Tibial artery (tissue), 4 donors: ENCODE data around the gene HSPB9.
"Not testable (repeated sequence)": the region's sequence is repeated elsewhere in the genome, so short reads cannot be mapped to it uniquely, and the experiment has no call there.

Source experiments
- DNase-seq, 2 donors: peaks; one replicate each; pipeline ENCODE4 v3.0.0-alpha.2; 2019
- H3K27ac ChIP-seq, 2 donors: fragments of 200-600 bp; sonication (generic) in 1 of 2; 1 replicate in 1 of 2; 2 replicates in 1 of 2; pipeline ENCODE4 v1.5.1; 2018 to 2019; ENCODE audit warnings: mild to moderate bottlenecking in 1 of 2
- H3K27me3 ChIP-seq, 2 donors: fragments of 200-600 bp; sonication (generic) in 1 of 2; one replicate each; pipeline versions ENCODE4 v1.5.1 to v1.6.0; 2016 to 2019
- H3K36me3 ChIP-seq, 3 donors: fragments of 200-600 bp; sonication (generic) in 2 of 3; one replicate each; pipeline ENCODE4 v1.5.1; 2016 to 2019; ENCODE audit warnings: mild to moderate bottlenecking in 2 of 3
- H3K4me1 ChIP-seq, 4 donors: fragments of 200-600 bp; sonication (generic) in 2 of 4; 1 replicate in 3 of 4; 2 replicates in 1 of 4; pipeline ENCODE4 v1.5.1; 2016 to 2019
- H3K4me3 ChIP-seq, 2 donors: fragments of 200-600 bp; sonication (generic) in 1 of 2; 1 replicate in 1 of 2; 2 replicates in 1 of 2; pipeline ENCODE4 v1.5.1; 2018 to 2019; ENCODE audit warnings: mild to moderate bottlenecking in 2 of 2
- H3K9me3 ChIP-seq, 3 donors: fragments of 200-600 bp; sonication (generic) in 1 of 3; one replicate each; pipeline ENCODE4 v1.5.1; 2016 to 2019
- CTCF ChIP-seq, 2 experiments: fragments of 200-600 bp in 1 of 2; fragments of 450-650 bp in 1 of 2; IDR thresholded peaks; one replicate each; pipeline ENCODE4 v1.5.1; 2017 to 2019; ENCODE audit warnings: antibody characterized with exemption in 2 of 2, mild to moderate bottlenecking in 1 of 2, moderate library complexity in 1 of 2
- intact Hi-C: fragments of 100-400 bp; cut with DNase I; formaldehyde crosslinking; loops from one replicate; pipeline ENCODE4 v1.15.0; 2023; ENCODE audit warnings: low total_unique reads

HSPB9 gene

GRCh38 chr17:42135664-42136653, 13.4 kb downstream of the HSPB9 start:
- H3K27ac ChIP-seq = no peak overlapping the region
- H3K9me3 ChIP-seq = no peaks in the 10 kb centered on the region
- DNase-seq = peak; percentile 59 to 78
- no peak overlapping the region for H3K4me3 ChIP-seq
- no peaks in the 10 kb centered on the region for H3K27me3 ChIP-seq
- H3K4me1 ChIP-seq = peaks cover 0 to 66% (median 38%) of the 10 kb centered on the region in 4 donors
- intact Hi-C loops = no loop called here
- no peak for TF ChIP-seq CTCF (IDR thresholded peaks at IDR 0.05)
- peaks cover 0 to 12% (median 7%) of the 10 kb centered on the region in 3 donors for H3K36me3 ChIP-seq

GRCh38 chr17:42136654-42137051, 14.0 kb downstream of the HSPB9 start:
- Histone ChIP-seq H3K9me3 (no peaks in the 10 kb centered on the region), H3K4me1 (peaks cover 0 to 69% (median 39%) of the 10 kb centered on the region in 4 donors), H3K27ac (no peak overlapping the region), H3K27me3 (no peaks in the 10 kb centered on the region), H3K36me3 (peaks cover 4 to 19% (median 7%) of the 10 kb centered on the region in 3 donors), H3K4me3 (no peak overlapping the region)
- no peak for TF ChIP-seq CTCF (IDR thresholded peaks at IDR 0.05)
- DNase-seq = no peak
- intact Hi-C loops = no loop called here

- Histone ChIP-seq H3K36me3 (peaks cover 4 to 28% (median 7%) of the 10 kb centered on the region in 3 donors), H3K9me3 (no peaks in the 10 kb centered on the region), H3K4me3 (no peak overlapping the region), H3K4me1 (peaks cover 0 to 70% (median 33%) of the 10 kb centered on the region in 4 donors), H3K27ac (no peak overlapping the region), H3K27me3 (no peaks in the 10 kb centered on the region)
- intact Hi-C loops = no loop called here
- no peak for DNase-seq
- TF ChIP-seq CTCF (IDR thresholded peaks at IDR 0.05) = no peak
These were observed 16.3 kb downstream of the HSPB9 start for GRCh38 chr17:42138749-42139492.

- intact Hi-C loops, H3K27ac ChIP-seq: not testable (repeated sequence)
These were observed 18.1 kb downstream of the HSPB9 start for GRCh38 chr17:42140690-42141089.

GRCh38 chr17:42141382-42141781, 18.8 kb downstream of the HSPB9 start:
- intact Hi-C loops = no loop called here
- Histone ChIP-seq H3K9me3 (no peaks in the 10 kb centered on the region), H3K36me3 (peaks cover 4 to 43% (median 12%) of the 10 kb centered on the region in 3 donors), H3K4me1 (peaks cover 0 to 49% (median 27%) of the 10 kb centered on the region in 4 donors), H3K4me3 (no peak overlapping the region), H3K27me3 (no peaks in the 10 kb centered on the region), H3K27ac (no peak overlapping the region)
- no peak for DNase-seq
- no peak for TF ChIP-seq CTCF (IDR thresholded peaks at IDR 0.05)

More at GRCh38 chr17:42140690-42141089, 18.1 kb downstream of the HSPB9 start:
- not testable (repeated sequence) for H3K9me3 ChIP-seq, H3K4me3 ChIP-seq, DNase-seq, H3K27me3 ChIP-seq
- peaks cover 0 to 55% (median 29%) of the 10 kb centered on the region in 4 donors for H3K4me1 ChIP-seq
- H3K36me3 ChIP-seq = peaks cover 4 to 36% (median 13%) of the 10 kb centered on the region in 3 donors
